ENCODE results near the gene RASGRF1.

RASGRF1 gene

DNA sequence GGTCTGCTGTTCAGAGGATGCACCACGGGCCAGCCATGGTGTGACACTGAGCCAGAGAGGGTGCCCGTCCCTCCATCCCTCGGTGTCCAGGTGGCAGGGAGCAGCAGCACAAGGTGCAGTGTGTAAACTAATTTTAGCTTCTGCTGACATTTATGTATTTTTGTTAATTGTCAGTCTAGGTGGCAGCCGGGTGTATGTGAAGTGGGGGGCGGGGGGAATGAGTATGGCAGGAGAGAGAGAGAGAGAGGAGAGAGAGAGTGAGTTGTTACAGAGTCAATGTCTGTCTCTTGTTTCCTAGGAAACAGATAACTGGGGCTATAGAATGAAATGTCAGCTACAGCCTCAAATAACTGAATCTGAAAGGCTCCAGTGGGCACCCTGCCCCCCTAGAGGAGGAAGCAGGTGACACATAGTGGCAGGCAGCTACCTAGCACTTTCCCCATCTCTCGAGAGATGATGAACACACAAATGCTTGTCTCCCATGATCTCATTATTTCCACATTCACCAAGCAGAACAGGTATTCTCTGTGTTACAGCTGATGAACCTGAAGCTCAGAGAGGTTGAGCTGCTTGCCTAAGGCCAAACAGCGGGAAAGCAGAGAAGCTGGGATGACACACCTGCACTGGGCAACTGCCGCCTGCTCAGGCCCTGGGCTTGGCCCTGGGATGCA, 24.7 kb downstream of the RASGRF1 start:
- DNase-seq (ENCODE audit: low spot score), result no peak

DNA sequence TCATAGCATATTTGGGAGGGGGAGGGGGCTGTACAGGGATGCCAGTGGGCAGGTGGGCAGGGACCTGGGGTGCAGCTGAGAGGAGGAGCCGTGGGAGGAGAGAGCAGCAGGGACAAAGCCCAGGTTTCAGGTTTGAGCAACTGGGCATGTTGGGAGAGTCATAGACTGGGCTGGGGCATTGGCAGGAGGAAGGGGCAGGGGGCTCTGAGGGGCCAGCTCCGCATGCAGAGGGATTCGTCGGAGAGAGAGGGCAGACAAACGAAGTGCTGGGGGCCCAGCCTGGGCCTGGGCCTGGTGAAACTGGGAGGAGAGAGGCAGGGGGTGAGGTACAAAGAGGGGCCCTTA, 25.2 kb downstream of the RASGRF1 start:
- DNase-seq (ENCODE audit: low spot score), result no peak

DNA sequence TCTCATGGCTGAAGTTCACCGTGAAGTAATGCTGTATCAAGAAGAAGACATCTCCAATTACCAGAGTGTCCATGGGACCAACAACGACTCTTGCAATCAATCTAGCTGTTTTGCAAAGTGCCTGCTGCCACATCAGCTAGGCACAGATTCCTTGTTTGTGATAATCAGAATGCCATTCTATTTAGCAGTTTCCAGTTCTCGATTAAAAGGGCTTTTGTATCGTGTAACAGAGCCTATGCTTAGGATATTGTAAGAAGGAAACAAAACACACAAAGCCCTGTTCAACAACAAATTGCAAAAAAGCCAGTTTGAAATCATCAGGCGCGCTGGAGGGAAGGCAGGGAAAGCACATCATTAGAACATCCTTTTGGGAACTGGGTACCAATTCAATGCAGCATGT, 26.1 kb downstream of the RASGRF1 start:
- DNase-seq (ENCODE audit: low spot score), result no peak

DNA sequence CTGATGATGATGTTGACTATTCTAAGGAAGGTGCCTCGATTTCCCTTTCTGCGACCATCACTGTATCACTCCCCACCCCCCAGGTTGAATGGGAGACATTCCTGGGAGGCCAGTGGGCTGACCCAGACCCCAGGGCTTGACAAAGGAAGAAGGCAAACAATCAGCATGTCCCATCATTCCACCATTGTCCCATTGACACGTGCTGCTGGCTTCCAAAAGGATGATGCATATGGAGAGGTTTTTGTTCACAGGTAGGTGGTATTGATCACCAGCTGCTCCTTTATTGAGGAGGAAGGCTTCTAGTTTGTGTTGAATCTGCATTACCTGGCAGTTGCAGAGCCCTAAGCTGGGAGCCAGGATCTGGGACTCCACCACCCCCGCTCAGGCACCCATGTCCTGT, 30.4 kb downstream of the RASGRF1 start:
- no peak for DNase-seq (ENCODE audit: low spot score)

DNA sequence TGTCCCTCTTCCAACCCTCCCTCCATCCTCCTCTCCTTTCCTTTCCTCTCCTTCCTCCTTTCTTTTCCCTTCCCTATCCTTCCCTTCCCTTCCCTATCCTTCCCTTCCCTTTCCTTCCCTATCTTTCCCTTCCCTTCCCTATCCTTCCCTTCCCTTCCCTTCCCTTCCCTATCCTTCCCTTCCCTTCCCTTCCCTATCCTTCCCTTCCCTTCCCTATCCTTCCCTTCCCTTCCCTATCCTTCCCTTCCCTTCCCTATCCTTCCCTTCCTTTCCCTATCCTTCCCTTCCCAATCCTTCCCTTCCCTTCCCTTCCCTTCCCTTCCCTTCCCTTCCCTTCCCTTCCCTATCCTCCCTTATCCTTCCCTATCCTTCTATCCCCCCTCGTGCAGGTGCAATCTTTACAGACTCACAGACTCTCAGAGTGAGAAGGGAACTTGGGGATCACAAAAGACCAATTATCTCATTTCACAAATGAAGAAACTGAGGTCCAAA, 31.5 kb downstream of the RASGRF1 start:
- no peak for DNase-seq (ENCODE audit: low spot score)

DNA sequence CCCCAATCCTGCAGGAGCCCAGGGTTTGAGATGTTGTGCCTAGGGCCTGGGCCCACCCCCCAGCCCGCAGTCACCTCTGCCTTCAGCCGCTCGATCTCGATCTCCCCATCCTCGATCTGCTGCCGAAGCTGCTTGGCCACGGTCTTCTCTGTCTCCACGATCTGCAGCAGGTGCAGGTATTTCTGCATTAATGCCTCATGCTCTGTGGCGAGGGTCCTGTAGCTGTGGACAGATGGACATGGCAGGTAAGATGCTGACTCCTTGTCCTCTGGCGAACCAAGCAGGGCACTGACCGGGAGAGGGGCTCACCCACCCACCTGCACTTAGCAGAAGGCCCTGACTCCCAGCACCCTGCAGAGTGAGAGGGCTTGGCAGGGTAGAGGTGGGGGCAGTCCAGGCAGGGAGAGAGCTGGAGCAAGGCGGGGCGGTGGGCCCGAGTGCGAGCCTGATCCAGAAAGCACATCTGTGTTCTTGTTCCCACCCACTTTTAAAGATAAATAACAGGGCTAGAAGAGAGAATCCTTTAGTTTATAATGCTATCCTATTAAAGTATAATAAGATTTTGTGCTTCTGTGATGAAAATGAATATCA, 32.2 kb downstream of the RASGRF1 start:
- no peak for DNase-seq (ENCODE audit: low spot score)

DNA sequence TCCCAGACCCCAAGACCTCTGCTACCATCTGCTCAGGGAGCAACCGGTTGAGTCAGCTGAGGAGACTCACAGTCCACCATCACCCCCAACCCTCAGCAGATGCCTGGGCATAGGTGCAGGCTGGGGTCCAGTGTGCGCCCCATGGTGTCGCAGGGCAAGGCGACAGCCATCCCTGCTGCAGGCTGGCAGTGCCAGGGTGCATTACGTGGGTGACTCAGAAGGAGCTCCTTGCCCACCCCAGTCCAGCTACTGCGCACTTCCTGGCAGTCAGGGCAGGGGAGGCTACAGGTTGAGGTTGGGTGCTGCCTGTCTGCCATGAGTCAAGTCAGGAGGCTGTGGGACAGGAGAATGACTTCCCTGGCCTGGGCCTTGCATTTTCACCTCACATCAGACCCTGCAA, 33.5 kb downstream of the RASGRF1 start:
- no peak for DNase-seq (ENCODE audit: low spot score)

DNA sequence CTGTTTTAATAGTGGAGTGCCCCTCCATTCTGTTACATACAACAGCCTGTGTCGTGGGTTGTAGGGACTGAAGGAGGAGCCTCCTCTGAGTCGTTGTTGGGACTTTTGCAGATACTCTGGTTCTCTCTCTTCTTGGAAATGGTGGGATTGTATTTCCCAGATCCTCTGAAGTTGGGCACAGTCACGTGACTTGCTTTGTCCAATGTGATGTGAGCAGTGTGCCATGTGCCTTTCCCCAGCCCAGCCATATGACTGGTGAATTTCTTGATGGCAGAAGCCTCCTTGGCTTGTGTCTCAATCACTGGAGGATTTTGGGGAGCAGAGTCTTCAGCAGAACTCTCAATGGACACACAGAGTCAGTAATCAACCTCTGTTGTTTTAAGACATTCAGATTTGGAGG, 36.2 kb downstream of the RASGRF1 start:
- DNase-seq (ENCODE audit: low spot score), result no peak

DNA sequence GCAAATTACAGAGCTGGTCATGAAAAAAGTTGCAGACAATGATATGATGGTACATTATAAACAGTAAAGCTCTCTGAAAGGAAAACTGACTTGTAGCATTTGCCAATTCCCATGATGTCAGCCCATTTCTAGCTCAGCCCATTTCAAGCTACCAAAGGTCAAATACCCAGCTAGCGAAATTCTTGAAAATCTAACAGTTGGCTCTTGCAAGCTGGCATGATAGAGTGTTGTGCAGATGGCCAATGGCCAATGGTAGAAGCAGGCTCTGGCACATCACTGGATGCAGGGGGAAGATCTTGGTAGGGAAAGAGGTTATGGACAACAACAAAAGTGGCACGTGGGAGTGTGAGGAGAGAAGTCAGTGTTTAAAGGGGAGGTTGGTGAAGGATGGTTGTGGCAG, 36.7 kb downstream of the RASGRF1 start:
- no peak for DNase-seq (ENCODE audit: low spot score)

DNA sequence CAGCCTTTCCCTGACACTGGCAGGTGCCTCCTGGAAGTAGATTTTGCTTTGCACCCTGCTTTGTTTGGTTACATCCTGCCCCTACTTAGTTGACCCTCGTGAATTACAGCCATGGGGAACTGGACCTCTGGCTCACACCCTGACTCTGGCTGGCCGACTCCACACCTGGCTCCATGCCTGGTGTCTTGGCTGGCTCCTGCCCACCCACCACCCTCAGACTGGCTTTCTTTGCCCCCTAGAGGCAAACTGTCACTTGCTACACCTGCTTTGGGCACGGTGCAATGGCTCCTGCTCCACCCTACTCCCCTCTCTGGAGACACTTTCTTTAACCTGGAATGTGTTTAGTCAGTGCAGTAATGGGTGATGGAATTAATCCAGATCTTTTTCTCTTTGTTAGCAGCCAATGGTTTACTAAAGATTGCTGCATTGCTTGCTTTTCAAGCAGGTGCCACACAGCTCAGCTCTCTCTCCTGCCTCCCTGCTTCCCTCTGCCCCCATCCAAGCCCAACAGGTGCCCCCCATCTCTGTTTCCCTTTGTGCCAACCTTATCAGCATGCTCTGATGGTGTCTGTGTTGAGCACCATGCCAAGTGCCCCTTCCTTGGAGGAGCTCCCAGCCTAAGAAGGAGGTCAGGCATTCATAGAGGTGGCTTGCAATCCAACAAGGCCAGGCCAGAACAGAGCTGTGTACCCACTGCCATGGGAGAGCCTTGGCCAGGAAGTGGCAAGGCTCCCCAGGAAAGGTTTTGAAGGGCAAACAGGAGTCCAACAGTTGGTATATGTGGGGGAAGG, 38.4 kb downstream of the RASGRF1 start:
- DNase-seq (ENCODE audit: low spot score), result no peak

DNA sequence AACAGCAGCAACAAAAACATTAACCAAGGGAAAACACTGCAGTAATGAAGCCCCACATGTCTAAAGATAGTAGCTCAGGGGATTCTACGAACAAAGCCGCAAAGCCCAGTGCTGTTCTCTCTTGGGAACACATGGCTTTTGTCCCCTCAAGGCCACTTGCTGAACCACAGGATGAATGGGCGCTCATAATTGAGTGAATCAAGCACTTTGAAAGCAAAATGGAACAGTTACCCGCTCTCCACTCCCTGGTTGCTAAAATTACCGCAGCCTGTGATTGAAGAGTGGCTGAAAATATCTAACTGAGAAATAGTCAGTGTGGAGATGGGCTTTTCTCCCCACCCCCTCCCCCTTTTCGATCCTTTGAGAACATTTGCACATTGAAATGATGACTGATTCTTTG, 39.6 kb downstream of the RASGRF1 start:
- DNase-seq (ENCODE audit: low spot score), result no peak

DNA sequence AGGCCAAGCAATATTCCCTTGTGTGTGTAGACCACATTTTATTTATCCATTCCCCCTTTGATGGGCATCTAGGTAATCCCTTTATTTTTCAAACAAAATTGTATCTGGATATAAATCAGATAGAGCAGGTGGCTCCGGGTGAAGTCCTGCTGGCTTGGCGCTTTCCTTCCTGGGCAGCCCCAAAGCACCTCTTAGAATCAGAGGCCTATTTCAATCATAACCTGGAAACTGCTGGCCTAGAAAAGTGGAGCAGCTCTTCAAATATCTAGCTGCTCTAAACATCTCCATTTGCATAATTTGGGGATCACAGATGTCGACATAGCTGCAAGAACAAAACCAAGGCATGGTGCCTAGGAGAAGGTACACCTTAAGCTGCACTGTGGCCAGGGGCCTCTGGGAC, 40.2 kb downstream of the RASGRF1 start:
- DNase-seq (ENCODE audit: low spot score), result no peak

DNA sequence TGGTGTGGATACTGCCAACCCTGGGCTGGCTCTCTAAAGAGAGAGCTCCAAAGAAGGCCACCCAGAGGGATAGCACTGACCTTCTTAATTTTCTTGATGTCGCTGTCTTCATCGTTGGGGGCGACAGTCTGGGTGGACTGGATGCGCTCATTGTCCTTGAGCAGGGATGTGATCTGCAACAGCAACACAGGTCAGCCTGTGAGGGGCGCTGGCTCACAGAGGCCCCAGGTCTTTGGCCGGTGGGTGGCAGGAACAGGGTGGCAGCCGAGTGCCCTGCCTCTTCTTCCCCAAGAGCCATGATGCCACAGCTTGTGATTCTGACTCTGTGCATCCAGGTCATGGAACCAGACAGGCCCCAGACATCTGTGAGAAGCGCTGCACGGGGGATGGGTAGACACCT, 41.2 kb downstream of the RASGRF1 start:
- no peak for DNase-seq (ENCODE audit: low spot score)

DNA sequence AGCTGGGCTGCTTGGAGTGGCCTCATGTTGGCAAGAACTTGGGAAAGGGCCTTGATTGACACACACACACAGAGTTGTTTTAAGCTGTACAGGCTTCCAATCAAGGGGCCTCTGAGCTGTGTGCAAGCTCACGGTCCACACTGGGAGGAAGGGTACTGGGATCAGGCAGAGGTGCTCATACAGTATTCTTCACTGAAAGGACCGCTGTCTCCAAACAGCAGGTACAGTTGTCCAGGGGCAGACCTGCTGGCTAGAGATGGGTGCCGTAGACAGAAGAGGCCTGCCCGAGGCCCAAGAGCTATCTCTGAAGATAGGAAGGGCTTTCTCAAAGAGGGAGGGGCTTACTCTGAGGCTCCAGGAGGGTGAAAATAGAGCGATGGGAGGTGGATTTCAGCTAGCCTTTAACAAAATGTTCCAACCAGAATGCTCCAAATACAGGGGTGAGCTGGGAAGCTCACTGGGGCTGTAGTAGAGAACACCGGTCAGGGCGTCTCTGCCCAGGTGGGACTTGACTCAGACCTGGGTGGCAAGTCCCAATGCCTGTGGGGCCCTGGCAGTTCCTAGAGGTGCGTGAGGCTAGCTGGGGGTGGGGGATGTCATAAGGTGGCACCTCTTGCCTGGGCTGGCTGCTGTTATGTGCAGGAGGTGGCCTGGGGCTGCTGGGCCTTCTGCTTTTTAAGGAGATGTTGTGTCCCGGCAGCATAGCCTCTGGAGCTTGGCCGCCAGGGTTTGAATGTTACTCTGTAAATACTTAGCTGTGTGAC, 42.7 kb downstream of the RASGRF1 start:
- no peak for DNase-seq (ENCODE audit: low spot score)

DNA sequence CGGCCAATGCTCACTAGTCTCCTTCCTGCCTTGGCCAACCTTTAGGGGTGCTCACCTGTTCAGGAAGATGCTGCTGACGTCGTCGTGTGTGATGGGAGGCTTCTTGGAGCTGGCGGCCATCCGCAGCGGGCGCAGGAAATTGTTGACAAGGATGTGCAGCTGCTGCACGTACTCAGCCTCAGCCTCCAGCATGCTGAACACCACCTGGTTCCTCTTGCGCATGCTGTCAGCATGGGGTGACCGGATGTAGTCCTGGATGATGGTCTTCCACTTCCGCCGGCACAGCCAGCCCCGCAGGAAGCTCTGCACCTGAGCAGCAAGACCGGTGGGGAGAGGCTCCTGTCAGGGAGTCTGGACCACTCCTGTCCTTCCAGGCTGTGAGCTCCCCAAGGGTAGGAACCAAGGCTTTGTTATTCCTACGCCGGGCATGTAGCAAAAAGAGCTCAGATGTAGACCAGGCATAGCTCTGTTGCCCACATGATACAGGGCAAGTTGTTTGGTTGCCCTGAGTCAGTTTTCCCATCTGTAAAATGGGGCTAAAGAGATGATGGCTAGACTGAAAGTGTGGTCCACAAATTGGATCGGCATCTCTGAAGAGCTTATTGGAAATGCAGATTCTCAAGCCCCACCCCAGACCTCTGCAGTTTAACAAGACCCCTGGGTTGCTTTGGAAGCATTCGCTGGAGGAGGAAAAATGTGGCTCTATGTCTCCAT, 43.7 kb downstream of the RASGRF1 start:
- no peak for DNase-seq (ENCODE audit: low spot score)

DNA sequence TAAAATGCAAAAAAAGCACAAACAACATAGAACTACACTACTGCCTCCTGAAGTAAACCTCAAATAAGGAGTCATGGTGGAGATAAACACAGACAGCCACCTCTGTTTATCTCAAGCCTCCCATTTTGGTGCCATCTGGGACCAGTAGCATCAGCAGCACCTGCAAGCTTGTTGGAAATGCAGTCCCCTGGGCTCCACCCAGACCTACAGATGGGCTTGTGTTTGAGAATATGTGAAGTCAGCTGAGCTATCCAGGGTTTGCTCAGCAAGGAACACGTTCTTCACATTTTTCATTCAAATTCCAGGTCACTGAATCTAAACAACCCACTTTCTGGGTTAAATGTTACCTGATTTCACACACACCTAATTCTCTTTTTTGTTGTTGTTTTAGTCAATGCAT, 45.5 kb downstream of the RASGRF1 start:
- DNase-seq (ENCODE audit: low spot score), result no peak

DNA sequence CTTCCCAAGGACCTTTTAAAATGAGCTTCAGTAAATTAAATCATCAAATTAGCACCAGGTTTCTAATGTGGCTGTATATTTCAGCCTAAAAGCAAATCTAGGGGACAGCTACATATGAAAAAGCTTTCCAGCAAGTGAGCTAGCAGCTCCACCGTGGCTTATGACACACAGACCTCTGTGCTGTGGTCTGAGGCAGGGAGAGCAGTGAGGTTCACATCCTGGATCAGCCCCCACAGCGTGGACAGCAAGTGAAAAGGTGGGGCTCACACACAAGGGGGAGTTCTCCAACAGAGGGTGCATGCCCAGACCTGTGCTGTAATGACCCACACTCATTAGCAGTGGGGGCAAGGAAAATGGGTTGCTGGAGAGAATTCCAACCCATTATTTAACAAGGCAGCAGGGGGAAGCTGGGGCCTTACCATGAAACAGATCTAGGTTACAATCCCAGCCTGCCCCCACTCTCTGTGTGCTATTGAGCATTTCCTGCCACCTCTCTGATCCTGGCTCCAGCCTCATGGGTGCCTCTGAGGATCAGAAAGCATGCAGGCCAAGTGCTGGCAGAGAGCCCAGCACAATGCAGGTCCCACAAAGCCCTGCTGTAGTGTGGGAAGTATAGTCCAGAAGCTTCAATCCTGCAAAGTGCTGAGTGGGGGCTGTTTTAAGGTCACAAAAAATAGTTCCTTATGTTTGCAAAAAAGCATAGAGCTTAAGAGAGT, 48.2 kb downstream of the RASGRF1 start:
- no peak for DNase-seq (ENCODE audit: low spot score)

DNA sequence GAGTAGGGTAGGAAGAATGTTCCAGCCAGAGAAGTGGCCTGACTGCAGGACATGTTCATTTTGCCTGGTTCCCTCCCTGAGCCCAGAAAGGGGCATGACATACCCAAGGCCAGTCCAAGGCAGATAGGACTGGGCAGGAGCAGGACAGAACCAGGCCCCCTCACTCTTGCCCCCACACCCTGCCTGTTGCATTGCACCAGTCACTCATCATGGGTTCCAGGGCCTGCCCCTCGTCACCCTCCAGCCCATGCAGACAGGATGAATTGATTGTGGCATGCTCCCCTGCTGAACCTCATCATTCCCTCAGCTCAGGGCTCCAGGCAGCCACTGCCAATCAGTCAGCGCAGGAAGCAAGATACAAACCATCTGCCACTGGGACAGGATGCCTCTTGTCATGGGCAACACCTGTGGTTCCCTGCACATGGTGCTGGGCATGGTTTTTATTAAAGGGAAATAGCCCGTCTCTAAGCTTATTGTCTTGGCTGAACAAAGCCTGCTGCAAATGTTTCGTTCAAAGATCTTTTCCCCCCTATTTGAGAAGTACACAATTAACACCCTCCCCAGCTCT, 48.9 kb downstream of the RASGRF1 start:
- no peak for DNase-seq (ENCODE audit: low spot score)

DNA sequence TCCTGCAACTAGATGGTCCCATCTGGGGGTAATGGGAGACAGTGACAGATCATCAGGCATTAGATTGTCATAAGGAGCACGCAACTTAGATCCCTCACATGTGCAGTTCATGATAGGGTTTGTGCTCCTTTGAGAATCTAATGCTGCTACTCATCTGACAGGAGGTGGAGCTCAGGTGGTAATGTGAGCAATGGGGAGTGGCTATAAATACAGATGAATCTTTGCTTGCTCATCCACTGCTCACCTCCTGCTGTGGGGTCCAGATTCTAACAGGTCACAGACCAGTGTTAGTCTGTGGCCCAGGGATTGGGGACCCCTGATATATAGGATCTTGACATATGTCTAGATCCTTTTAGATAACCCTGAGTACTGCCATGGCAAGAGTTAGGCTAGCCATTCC, 52.7 kb downstream of the RASGRF1 start:
- DNase-seq (ENCODE audit: low spot score), result no peak

DNA sequence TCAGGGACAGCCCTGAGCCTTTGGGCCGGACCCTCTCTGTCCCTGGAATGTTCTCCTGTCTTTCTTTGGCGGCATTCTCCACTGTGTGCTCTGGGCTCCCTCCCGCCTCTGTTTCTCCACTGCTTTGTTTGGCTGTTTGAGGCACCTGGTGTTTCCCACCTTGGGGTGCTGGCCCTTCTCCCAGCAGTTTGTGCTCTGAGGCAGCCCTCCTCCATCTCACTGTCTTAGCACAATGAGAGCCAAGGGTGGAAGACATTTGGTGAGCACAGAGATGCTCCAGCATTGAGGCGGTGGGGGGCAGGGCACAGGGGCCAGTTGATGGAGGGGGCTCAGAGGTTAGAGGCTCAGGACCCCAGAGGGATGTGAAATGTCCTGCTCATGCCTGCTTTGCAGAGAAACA, 54.3 kb downstream of the RASGRF1 start:
- DNase-seq (ENCODE audit: low spot score), result no peak

DNA sequence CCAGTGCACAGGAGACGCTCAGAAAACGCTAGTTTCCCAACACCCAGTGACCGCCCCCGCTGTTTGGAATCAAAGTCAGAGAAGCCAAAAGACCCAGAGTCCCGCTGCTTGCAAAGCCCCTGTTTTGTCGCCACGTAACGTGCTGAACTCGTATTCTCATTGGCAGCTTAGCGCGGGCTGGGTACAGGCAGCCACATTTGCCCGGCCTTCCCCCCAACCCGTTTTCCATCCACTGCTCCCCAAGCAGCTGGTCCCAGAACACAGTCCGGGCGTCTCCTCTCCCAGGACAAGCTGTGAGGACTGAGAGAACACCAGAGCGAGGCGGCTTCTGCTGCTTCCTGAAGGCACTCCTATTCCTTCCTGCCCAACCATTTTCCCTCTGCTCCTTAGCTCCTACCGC, 54.8 kb downstream of the RASGRF1 start:
- no peak for DNase-seq (ENCODE audit: low spot score)

All from AG08395 (cell line).